ENCODE results near the gene TACC3. TPM values are rescaled to one million over a fixed set of nuclear protein-coding genes. Genes with fewer than 3 reads are reported as not detected.

Gene TACC3
- total and polyA plus RNA-seq, 12 donors: 5.5 to 26.5 (median 11.4) TPM

- no peak for TF ChIP-seq CTCF (IDR thresholded peaks at IDR 0.05)
- TF ChIP-seq POLR2A (IDR thresholded peaks at IDR 0.05): no peak
- Histone ChIP-seq H3K36me3 (replicated peaks in 1 of 2) (peaks cover 0 to 3% of the 10 kb centered on the region in 2 donors), H3K27me3 (no peaks in the 10 kb centered on the region), H3K9me3 (replicated peaks in 1 of 3) (no peaks in the 10 kb centered on the region), H3K27ac (no peak overlapping the region), H3K4me1 (replicated peaks in 1 of 2) (no peaks in the 10 kb centered on the region), H3K4me3 (no peak overlapping the region)
- no peak for DNase-seq
- intact Hi-C loops (cut with DNase I): no loop called here
- WGBS, 4 donors: 85 to 96% (median 93%) methylated on average over 11 to 17 of the region's 17 CpGs
Measured at GRCh38 chr4:1741208-1741607, 19.9 kb downstream of the TACC3 start.

GRCh38 chr4:1743551-1743950 is 22.2 kb downstream of the TACC3 start:
- DNase-seq: no peak
- peaks cover 4% of the 10 kb centered on the region for H3K27me3 ChIP-seq
- TF ChIP-seq POLR2A (IDR thresholded peaks at IDR 0.05): no peak
- no peak for TF ChIP-seq CTCF (IDR thresholded peaks at IDR 0.05)
- intact Hi-C loops (cut with DNase I): no loop called here
- no peaks in the 10 kb centered on the region for H3K9me3 ChIP-seq (replicated peaks in 1 of 3)
- H3K27ac ChIP-seq: no peak overlapping the region
- no peaks in the 10 kb centered on the region for H3K36me3 ChIP-seq (replicated peaks in 1 of 2)
- no peak overlapping the region for H3K4me3 ChIP-seq
- 75 to 92% (median 87%) methylated on average over 11 to 12 of the region's 12 CpGs for WGBS, 4 donors
- H3K4me1 ChIP-seq (replicated peaks in 1 of 2): peaks cover 0 to 3% of the 10 kb centered on the region in 2 donors

GRCh38 chr4:1743975-1744374 is 22.7 kb downstream of the TACC3 start:
- DNase-seq: no peak
- peaks cover 0 to 3% of the 10 kb centered on the region in 2 donors for H3K4me1 ChIP-seq (replicated peaks in 1 of 2)
- no peak for TF ChIP-seq CTCF (IDR thresholded peaks at IDR 0.05)
- TF ChIP-seq POLR2A (IDR thresholded peaks at IDR 0.05): no peak
- peaks cover 4% of the 10 kb centered on the region for H3K27me3 ChIP-seq
- 95 to 100% (median 98%) methylated on average over 1 to 6 of the region's 6 CpGs for WGBS, 4 donors
- intact Hi-C loops (cut with DNase I): no loop called here
- no peaks in the 10 kb centered on the region for H3K9me3 ChIP-seq (replicated peaks in 1 of 3)
- H3K27ac ChIP-seq: no peak overlapping the region
- H3K36me3 ChIP-seq (replicated peaks in 1 of 2): no peaks in the 10 kb centered on the region
- H3K4me3 ChIP-seq: no peak overlapping the region

- Histone ChIP-seq H3K27ac (no peak overlapping the region), H3K9me3 (replicated peaks in 1 of 3) (no peaks in the 10 kb centered on the region), H3K4me1 (replicated peaks in 1 of 2) (peaks cover 0 to 3% of the 10 kb centered on the region in 2 donors), H3K36me3 (replicated peaks in 1 of 2) (no peaks in the 10 kb centered on the region), H3K27me3 (peaks cover 4% of the 10 kb centered on the region), H3K4me3 (no peak overlapping the region)
- intact Hi-C loops (cut with DNase I): no loop called here
- TF ChIP-seq CTCF (IDR thresholded peaks at IDR 0.05) (no peak), POLR2A (IDR thresholded peaks at IDR 0.05) (no peak)
- whole genome bisulfite sequencing, 4 donors: 89 to 100% (median 94%) methylated on average over 1 to 14 of the region's 14 CpGs
- DNase-seq: no peak
Measured at GRCh38 chr4:1744552-1744951, 23.2 kb downstream of the TACC3 start.

All from adrenal gland (tissue), 12 donors.